GM18861 (cell line): Measurements from ENCODE around the gene DOCK1.

Experiments used
- ATAC-seq: cut with Tn5 transposase; IDR thresholded peaks from one replicate; pipeline ENCODE4 v1.9.1; 2021; ENCODE audit not compliant: unreplicated experiment

Gene DOCK1

GRCh38 chr10:127250031-127250430, 344.8 kb downstream of the DOCK1 start:
- ATAC-seq: no peak

GRCh38 chr10:127252818-127253217, 347.6 kb downstream of the DOCK1 start:
- no peak for ATAC-seq

- no peak for ATAC-seq
Observed at GRCh38 chr10:127254276-127254675, 349.0 kb downstream of the DOCK1 start.

GRCh38 chr10:127257395-127257794, 352.2 kb downstream of the DOCK1 start:
- no peak for ATAC-seq

GRCh38 chr10:127259347-127259746, 354.1 kb downstream of the DOCK1 start:
- ATAC-seq: no peak

GRCh38 chr10:127262606-127263005, 357.4 kb downstream of the DOCK1 start:
- ATAC-seq: no peak

- no peak for ATAC-seq
Observed at GRCh38 chr10:127265288-127265687, 360.1 kb downstream of the DOCK1 start.

GRCh38 chr10:127266431-127266830, 361.2 kb downstream of the DOCK1 start:
- ATAC-seq: no peak

- no peak for ATAC-seq
Observed at GRCh38 chr10:127267442-127267841, 362.2 kb downstream of the DOCK1 start.

GRCh38 chr10:127272076-127272475, 366.8 kb downstream of the DOCK1 start:
- no peak for ATAC-seq

- ATAC-seq: no peak
Observed at GRCh38 chr10:127275272-127275671, 370.0 kb downstream of the DOCK1 start.

- ATAC-seq: no peak
Observed at GRCh38 chr10:127275793-127276450, 370.7 kb downstream of the DOCK1 start.

GRCh38 chr10:127276794-127277462, 371.7 kb downstream of the DOCK1 start:
- no peak for ATAC-seq

- no peak for ATAC-seq
Observed at GRCh38 chr10:127278001-127278400, 372.8 kb downstream of the DOCK1 start.

- no peak for ATAC-seq
Observed at GRCh38 chr10:127279334-127279774, 374.1 kb downstream of the DOCK1 start.

GRCh38 chr10:127280446-127280845, 375.2 kb downstream of the DOCK1 start:
- ATAC-seq: no peak

- no peak for ATAC-seq
Observed at GRCh38 chr10:127283017-127283416, 377.8 kb downstream of the DOCK1 start.

GRCh38 chr10:127283576-127283975, 378.3 kb downstream of the DOCK1 start:
- ATAC-seq: no peak

GRCh38 chr10:127290850-127291249, 385.6 kb downstream of the DOCK1 start:
- no peak for ATAC-seq

GRCh38 chr10:127291329-127291728, 386.1 kb downstream of the DOCK1 start:
- ATAC-seq: no peak

GRCh38 chr10:127292888-127293287, 387.7 kb downstream of the DOCK1 start:
- ATAC-seq: no peak

- no peak for ATAC-seq
Observed at GRCh38 chr10:127293640-127294039, 388.4 kb downstream of the DOCK1 start.

GRCh38 chr10:127296696-127297095, 391.5 kb downstream of the DOCK1 start:
- no peak for ATAC-seq
